Cardiac muscle cell (in vitro differentiated cells and primary cell): Measurements from ENCODE around the gene HOXC10. TPM values are rescaled to one million over a fixed set of nuclear protein-coding genes. Genes with fewer than 3 reads are reported as not detected.

ENCODE experiments used
- DNase-seq, 2 donors: peaks; one replicate each; pipeline versions ENCODE4 v3.0.0 to v3.0.0-alpha.2; 2010 to 2017; ENCODE audit warnings: low read depth in 1 of 2, low spot score in 1 of 2
- H3K27ac ChIP-seq: fragments of 200-600 bp; sonication (generic); 2 replicates; pipeline ENCODE4 v1.5.1; 2016
- H3K27me3 ChIP-seq: fragments of 200-600 bp; sonication (generic); 2 replicates; pipeline ENCODE4 v1.6.0; 2016; ENCODE audit warnings: control low read depth
- H3K36me3 ChIP-seq: fragments of 200-600 bp; sonication (generic); 2 replicates; pipeline ENCODE4 v1.5.1; 2016; ENCODE audit warnings: control low read depth
- H3K4me1 ChIP-seq: fragments of 200-600 bp; sonication (generic); 2 replicates; pipeline ENCODE4 v1.8.1; 2017; ENCODE audit warnings: low read depth, mild to moderate bottlenecking, mixed run types
- H3K4me3 ChIP-seq: fragments of 200-600 bp; sonication (generic); 2 replicates; pipeline ENCODE4 v1.5.1; 2016; ENCODE audit warnings: mild to moderate bottlenecking
- H3K9me3 ChIP-seq: fragments of 200-600 bp; sonication (generic); 2 replicates; pipeline ENCODE4 v1.5.1; 2017; ENCODE audit warnings: low read depth, mild to moderate bottlenecking, control low read depth
- polyA plus RNA-seq: library from polyadenylated mRNA; unstranded; fragments of >200 nt; fragmentation: Nextera tagmentation; extraction: Ambion mirVana; gene quantifications from 2 replicates; pipeline ENCODE4 v1.2.1, GENCODE V29; 2016
- total RNA-seq: library from RNA; depleted of rRNA; stranded (reverse); fragments of >200 nt; gene quantifications from 2 replicates; pipeline ENCODE4 v1.2.3, GENCODE V29; 2016
- TF ChIP-seq, protein P1 (sequence below): IDR thresholded peaks from 2 replicates; pipeline ENCODE4 v1.5.1; 2012; ENCODE audit warnings: low read depth, mild to moderate bottlenecking, low read length

Gene HOXC10
- total and polyA plus RNA-seq, 2 experiments from 2014 or later, result not detected

DNA sequence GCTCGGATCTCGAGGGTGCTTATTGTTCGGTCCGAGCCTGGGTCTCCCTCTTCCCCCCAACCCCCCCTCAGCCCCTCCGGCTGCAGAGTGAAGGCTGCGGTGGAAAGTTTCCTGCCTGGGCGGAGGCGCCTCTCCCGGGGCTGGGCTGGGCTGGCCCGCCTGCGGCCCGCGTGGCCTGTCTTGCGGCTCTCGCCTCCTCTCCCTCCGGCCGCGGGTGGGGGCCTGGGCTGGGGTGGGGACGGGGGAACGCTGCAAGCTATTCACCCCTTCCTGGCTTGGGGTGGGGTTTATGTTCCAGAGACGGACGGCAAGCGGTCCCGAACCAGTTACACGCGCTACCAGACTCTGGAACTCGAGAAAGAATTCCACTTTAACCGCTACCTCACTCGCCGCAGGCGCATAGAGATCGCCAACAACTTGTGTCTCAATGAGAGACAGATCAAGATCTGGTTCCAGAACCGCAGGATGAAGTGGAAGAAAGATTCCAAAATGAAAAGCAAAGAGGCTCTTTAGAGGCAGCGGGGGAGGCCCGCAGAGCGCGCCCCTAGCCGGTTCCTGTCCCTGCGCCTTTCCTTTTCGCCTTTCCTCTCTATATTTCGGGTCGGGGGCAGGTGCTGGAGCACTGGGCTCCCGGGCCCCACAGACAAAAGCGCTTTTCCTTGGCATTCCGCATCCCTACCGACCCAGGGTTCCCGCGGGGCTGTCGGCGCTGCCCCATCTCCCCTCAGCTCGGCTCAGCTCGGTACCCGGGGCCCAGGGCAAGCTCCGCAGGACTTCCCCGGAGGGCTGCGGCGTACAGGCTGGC lies 49.2 kb downstream of the HOXC10 start:
- no peak overlapping the region for H3K4me3 ChIP-seq
- no peak overlapping the region for H3K27ac ChIP-seq
- H3K27me3 ChIP-seq, result peaks cover 100% of the 10 kb centered on the region
- peaks cover 4% of the 10 kb centered on the region for H3K4me1 ChIP-seq
- no peaks in the 10 kb centered on the region for H3K9me3 ChIP-seq
- no peak for DNase-seq
- TF ChIP-seq, protein P1, sequence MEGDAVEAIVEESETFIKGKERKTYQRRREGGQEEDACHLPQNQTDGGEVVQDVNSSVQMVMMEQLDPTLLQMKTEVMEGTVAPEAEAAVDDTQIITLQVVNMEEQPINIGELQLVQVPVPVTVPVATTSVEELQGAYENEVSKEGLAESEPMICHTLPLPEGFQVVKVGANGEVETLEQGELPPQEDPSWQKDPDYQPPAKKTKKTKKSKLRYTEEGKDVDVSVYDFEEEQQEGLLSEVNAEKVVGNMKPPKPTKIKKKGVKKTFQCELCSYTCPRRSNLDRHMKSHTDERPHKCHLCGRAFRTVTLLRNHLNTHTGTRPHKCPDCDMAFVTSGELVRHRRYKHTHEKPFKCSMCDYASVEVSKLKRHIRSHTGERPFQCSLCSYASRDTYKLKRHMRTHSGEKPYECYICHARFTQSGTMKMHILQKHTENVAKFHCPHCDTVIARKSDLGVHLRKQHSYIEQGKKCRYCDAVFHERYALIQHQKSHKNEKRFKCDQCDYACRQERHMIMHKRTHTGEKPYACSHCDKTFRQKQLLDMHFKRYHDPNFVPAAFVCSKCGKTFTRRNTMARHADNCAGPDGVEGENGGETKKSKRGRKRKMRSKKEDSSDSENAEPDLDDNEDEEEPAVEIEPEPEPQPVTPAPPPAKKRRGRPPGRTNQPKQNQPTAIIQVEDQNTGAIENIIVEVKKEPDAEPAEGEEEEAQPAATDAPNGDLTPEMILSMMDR, result no peak
- H3K36me3 ChIP-seq, result no peaks in the 10 kb centered on the region

DNA sequence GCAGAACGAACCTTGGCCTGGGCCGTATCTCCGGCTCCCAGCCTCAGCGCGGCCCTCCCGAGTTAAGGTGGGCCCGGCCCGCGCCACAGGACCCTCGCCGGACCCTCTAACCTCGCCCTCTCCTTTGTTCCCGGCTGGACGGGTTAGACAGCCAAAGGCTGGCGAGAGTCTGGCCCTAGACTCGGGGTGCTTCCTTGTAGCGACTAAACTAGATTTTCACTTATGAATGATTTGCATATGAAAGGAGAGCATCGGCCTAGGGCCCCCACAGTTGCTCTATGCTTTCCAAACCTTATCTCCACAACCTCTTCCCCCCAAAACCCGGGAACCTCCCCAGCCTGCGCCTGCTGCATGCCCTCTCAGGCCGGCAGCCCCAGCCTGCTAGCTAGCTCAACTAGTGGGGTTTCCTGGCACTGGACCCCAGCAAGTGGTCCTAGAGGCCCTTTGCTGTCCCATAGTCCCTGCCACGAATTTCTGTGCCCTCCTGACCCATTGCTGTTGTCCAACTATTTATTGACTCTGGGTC lies 49.9 kb downstream of the HOXC10 start:
- Histone ChIP-seq H3K4me3 (no peak overlapping the region), H3K36me3 (no peaks in the 10 kb centered on the region), H3K27ac (no peak overlapping the region), H3K9me3 (no peaks in the 10 kb centered on the region), H3K4me1 (peaks cover 4% of the 10 kb centered on the region), H3K27me3 (peaks cover 100% of the 10 kb centered on the region)
- no peak for DNase-seq
- TF ChIP-seq, protein P1, result no peak

DNA sequence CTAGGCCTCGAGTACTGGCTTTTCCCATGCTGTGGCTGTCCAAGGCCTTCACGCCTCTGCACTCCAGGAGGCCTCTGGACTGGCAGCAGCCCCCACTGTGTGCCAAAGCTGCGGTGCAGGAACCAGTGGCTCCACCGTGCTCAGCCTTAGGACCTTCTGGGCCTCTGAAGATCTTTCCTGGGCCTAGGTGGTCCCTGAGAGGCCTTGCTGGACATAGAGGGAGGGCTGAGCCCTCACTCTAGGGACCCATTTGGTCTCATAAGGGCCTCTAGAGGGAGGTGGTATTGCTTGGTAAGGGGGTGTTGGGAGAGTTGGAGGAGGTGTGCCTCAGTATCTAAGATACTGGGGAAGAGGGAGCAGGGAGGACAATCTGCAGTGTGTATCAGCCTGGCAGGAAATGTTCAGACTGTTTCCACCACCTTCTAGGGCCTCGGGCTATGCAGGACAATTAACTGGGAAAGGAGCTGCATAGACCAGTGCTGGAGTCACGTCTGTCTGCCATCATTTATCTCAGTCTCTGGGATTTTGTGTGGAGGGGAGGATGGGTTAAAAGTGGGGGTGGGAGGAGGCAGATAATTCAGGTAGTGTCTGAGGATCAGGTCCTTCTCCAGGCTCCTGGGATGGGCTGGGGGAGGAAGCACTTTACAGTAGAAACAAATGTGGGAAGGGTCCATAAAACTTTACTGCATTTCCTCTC lies 50.8 kb downstream of the HOXC10 start:
- peaks cover 4% of the 10 kb centered on the region for H3K4me1 ChIP-seq
- H3K9me3 ChIP-seq, result no peaks in the 10 kb centered on the region
- no peak overlapping the region for H3K4me3 ChIP-seq
- TF ChIP-seq, protein P1, result no peak
- no peaks in the 10 kb centered on the region for H3K36me3 ChIP-seq
- H3K27me3 ChIP-seq, result peaks cover 100% of the 10 kb centered on the region
- no peak overlapping the region for H3K27ac ChIP-seq
- no peak for DNase-seq

DNA sequence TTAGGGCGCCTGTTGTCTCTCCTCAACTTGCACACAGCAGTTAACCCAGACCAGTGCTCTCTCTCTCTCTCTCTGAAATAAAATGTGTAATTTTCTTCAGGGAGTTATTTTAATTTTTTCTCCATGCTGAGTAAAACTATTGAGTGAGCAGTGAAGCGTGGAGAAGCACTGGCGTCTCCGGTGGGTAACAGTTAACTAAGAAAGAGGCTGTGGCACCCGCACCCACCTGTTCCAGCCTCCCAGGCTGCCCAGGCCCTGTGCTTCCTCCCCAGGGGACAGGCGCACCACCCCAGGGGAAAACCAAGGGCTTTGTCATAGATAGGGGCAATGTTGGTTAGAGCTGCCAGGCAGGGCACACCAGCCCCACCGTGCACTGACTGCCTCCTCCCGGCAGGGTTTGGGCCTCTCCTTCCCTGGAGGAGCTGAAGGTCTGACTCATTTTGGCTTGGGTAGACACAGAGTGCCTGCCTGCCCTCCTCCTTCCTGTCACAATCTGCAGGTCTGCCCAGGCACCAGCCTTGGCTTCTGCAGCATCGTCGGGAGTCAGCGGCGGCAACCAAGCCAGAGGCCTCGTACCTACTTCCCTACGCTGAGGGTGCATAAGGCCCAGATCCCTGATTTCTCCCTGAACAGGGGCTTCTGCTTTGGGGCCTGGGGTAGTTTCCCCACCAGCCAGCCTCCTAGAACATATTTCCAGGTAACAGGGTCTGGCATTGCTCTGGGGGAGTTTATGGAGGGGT lies 51.8 kb downstream of the HOXC10 start:
- DNase-seq, result no peak
- Histone ChIP-seq H3K27ac (no peak overlapping the region), H3K36me3 (no peaks in the 10 kb centered on the region), H3K27me3 (peaks cover 100% of the 10 kb centered on the region), H3K9me3 (no peaks in the 10 kb centered on the region), H3K4me3 (no peak overlapping the region), H3K4me1 (peaks cover 4% of the 10 kb centered on the region)
- TF ChIP-seq, protein P1, result no peak
